ENCODE data around the gene NR6A1.

NR6A1 gene

GRCh38 chr9:124505006-124505900 lies 265.9 kb downstream of the NR6A1 start:
- in situ Hi-C loops (cut with MboI; ENCODE audit: low pct_unique_long_range_greater_than_20kb, low sequenced_read_pairs, unreplicated experiment), result no loop called here
- no peak for TF ChIP-seq CTCF (IDR thresholded peaks at IDR 0.05; ENCODE audit: extremely low read depth, insufficient read depth, missing control alignments)
- DNase-seq (ENCODE audit: low spot score), result no peak

GRCh38 chr9:124504530-124505005 lies 266.5 kb downstream of the NR6A1 start:
- TF ChIP-seq CTCF (IDR thresholded peaks at IDR 0.05; ENCODE audit: extremely low read depth, insufficient read depth, missing control alignments), result no peak
- in situ Hi-C loops (cut with MboI; ENCODE audit: low pct_unique_long_range_greater_than_20kb, low sequenced_read_pairs, unreplicated experiment), result no loop called here
- no peak for DNase-seq (ENCODE audit: low spot score)

- DNase-seq (ENCODE audit: low spot score), result no peak
Observed at GRCh38 chr9:124503713-124504529, 267.2 kb downstream of the NR6A1 start.

GRCh38 chr9:124502711-124503702 lies 268.1 kb downstream of the NR6A1 start:
- no peak for TF ChIP-seq CTCF (IDR thresholded peaks at IDR 0.05; ENCODE audit: extremely low read depth, insufficient read depth, missing control alignments)
- no peak for DNase-seq (ENCODE audit: low spot score)
- in situ Hi-C loops (cut with MboI; ENCODE audit: low pct_unique_long_range_greater_than_20kb, low sequenced_read_pairs, unreplicated experiment), result no loop called here

More at GRCh38 chr9:124503713-124504529, 267.2 kb downstream of the NR6A1 start:
- in situ Hi-C loops (cut with MboI; ENCODE audit: low pct_unique_long_range_greater_than_20kb, low sequenced_read_pairs, unreplicated experiment), result no loop called here
- no peak for TF ChIP-seq CTCF (IDR thresholded peaks at IDR 0.05; ENCODE audit: extremely low read depth, insufficient read depth, missing control alignments)

GRCh38 chr9:124501771-124502320 lies 269.3 kb downstream of the NR6A1 start:
- no peak for TF ChIP-seq CTCF (IDR thresholded peaks at IDR 0.05; ENCODE audit: extremely low read depth, insufficient read depth, missing control alignments)
- in situ Hi-C loops (cut with MboI; ENCODE audit: low pct_unique_long_range_greater_than_20kb, low sequenced_read_pairs, unreplicated experiment), result no loop called here
- no peak for DNase-seq (ENCODE audit: low spot score)

Data from GM13977 (cell line).